GM21717 (cell line): ENCODE measurements around the gene C1QTNF12.

ENCODE experiments used
- ATAC-seq: cut with Tn5 transposase; IDR thresholded peaks from one replicate; pipeline ENCODE4 v1.9.1; 2021; ENCODE audit warnings: mild to moderate bottlenecking, moderate library complexity; ENCODE audit not compliant: unreplicated experiment

C1QTNF12 gene, protein sequence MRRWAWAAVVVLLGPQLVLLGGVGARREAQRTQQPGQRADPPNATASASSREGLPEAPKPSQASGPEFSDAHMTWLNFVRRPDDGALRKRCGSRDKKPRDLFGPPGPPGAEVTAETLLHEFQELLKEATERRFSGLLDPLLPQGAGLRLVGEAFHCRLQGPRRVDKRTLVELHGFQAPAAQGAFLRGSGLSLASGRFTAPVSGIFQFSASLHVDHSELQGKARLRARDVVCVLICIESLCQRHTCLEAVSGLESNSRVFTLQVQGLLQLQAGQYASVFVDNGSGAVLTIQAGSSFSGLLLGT

DNA sequence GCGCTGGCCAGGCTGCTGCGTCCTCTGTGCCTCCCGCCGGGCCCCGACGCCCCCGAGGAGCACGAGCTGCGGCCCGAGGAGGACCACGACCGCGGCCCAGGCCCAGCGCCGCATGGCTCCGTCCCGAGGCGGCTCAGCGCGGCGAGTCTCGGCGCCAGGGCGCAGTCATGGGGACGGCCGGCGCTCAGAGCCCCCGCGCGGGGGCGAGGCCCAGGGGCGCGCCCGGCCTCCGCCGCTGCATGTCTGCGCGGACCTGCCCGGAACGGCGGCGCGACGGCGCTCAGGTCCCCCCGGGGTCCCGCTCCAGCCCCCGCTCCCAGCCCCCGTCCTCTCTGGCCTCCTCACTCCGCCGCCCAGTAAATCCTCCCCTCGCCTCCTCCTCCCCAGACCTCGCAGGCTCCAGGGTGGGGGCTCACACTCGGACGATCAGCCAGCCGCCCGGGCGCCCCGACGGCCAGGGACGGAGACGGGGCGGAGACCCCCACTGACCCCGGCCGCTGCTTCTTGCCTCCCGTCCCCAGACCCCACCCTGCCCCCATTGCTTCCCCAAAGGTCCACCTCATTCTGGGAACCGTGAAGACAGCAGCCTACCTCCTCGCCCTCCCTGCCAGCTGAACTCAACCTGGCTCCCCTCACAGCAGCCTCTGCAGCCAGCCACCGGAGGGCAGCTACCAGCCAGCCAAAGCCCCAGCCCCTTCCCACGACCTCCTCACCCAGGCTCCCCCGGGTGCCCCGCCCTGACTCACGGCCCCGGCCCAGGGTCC is at the start of gene C1QTNF12:
Gene C1QTNF12, minus strand, starts transcription at position 146 of the 764 bp plus-strand sequence. Its CDS starts 32 bp downstream, at position 114.
- ATAC-seq, result no peak

DNA sequence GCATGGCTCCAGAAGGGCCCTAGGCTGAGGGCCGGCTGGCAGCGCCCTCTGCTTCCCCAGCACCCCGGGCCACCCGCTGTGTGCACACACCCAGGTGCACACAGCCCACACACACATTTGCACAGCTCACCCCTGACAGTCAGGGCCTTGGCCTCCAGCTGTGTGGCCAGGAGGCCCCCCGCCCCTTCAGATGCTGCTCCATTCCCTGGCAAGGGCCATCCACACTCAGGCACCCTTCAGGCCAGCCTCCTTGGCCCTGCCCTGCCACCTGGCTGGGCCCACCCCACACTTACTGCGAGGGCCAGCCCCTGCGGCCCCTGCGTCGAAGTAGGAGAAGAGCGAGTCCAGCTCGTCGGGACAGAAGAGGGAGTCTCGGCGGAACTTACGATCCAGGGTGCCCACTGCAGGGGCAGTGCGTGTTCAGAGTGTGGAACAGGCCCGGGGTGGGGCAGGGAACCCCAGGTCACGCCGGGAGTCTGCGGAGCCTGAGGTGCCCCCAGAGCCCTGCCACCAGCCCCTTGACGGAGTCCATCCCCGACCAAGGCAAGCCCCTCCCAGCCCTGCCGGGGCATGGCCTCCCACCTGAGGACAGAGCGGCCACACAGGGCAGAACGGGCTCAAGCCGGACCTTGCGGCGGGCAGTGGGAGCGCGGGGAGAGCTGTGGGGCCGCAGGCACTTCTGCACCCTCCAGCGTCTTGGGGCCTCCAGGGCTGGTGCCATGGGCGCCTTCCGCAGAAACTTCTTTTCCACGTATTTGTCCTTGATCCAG is 48.8 kb upstream of the C1QTNF12 start:
- ATAC-seq, result no peak

DNA sequence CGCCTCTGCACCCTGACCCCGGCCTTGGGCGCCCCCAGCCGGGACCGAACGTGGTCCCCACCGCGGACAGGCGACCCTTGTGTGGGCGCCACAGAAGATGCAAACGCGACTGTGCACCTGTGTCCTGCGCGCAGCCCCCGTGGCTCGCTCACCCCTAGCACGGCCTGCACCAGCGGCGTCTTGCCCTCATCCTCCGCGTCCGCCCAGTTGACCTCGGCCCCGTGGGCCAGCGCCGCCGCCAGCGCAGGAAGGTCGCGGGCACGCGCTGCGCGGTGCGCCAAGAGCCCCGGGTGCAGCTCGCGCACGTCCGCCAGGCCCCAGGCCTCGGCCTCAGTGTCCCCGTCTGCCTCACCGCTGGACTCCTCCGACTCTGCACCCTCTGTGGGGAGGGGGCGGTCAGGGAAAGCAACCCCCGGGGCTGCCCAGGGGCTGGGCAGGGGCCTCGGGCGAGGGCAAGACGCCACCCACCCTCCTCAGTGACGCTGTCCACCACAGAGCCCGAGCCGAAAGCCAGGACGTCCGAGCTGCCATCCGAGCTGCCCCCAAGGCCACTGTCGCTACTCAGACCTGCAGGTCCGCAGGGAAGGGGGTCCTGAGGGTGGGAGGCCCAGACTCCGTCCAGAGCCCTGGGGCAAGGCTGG is 47.8 kb upstream of the C1QTNF12 start:
- ATAC-seq, result no peak

DNA sequence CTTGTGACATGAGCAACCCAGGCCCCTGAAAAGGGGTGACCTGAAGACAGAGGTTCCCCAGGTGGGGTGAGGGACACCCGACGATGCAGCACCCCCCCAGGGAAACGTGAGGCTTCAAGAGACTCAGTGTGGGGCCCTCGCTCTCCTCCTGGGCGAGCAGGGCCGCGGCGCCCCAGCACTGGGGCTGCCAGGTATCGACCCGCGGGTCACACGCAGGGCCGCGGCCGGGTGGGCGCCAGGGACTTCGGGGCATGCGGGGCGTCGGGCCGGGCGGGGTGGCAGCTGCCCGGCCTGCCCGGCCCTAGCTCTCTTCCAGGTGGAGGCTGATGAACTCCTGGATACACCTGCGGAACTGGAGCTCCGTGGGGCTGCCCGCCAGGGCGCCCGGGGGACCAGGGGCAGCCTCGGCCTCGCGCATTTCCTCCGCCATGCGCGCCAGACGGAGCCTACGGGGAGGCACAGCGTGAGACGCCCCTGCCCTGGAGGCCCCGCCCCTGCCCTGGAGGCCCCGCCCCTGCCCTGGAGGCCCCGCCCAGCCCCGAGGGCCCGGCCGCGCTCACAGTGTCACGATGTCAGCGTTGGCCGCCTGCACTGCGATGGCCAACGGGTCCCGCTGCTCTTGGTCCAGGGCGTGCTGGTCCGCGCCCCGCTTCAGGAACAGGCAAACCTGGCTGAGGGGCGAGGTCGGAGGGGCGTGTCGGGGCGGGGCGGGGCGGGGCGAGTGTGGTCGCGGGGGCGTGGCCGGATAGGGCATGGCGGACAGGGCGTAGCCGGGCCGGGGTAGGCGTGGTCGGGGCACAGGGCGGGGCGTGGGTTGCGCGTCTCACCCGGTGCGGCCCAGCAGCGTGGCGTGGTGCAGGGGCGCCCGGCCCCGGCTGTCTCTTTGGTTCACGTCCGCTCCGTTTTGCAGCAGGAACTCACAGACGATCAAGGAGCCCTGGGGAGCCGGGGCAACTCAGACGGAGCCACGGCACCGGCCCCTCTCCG is 47.0 kb upstream of the C1QTNF12 start:
- no peak for ATAC-seq

DNA sequence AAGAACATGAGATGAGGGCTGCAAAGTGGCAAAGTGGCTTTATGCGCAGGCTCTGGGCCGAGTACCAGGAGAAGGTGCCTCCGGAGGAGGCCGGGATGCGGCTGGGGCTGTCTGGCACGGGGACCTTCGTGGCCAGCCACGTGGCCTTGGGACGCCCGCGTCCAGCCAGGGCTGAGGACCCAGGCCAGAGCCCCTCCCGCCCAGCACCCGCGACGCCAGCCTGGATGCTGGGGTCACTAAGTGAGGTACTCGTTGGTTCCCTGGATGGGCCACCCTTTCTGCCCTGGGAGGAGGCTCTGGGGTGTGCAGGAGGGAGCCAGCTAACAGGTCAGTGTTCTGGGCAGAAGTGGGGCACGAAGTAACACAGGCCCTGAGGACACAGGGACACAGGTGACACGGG is 46.3 kb upstream of the C1QTNF12 start:
- no peak for ATAC-seq

DNA sequence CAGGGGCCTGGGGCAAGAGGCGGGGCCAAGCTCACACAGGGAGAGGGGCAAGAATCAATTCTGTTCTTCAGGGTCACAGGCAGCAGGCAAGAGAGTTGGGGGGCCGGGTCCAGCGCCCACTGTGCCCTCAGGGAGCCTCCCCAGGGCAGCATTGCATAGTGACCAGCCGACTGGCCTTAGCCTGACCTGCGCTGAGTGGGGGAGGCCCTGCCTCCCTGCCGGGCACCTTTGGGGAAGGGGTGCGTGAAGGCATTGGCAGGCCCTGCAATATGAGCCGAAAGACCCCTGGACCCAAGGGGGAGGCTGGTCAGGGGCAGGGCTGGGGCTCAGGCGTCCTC is 45.9 kb upstream of the C1QTNF12 start:
- no peak for ATAC-seq

DNA sequence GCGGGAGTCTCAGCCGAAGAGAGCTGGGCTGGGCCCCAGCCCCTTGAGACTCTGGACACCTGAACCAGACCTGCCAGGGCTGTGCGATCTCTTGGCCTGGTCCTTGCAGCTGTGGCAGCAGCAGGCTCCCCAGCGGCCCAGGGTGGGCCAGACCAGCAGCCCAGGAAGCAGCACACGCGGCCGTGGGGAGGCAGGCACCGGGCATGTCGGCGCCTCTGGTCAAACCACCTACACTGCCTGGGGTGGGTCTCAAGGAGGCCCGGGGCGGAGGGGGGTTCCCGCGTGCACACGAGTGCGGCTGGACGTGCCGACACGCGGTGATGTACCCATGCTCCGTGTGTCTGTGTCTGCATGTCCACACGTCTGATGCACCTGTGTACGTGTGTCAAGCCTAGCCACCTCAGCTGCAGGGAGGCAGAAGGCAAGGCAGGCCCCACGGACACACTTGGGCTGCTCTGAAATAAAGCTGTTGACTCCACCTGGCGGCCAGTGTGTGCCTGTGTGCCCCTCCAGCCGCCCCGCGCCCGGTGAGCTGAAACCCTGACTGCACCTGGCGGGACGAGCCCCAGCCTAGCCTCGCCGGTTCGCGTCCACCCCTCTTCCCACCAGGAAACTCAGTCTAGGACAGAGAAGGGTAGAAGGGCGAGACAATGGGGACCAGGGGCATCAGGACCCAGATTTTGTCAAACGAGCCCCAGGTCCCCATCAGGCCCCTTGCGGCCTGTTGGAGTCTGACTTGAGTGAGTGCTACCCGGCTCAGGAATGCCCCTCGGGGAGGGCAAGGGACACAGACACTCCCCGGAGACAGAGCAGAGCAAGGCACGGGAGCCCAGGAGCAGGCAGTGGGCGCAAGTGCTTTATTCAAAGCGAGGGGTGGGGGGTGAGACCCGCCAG is 45.3 kb upstream of the C1QTNF12 start:
- no peak for ATAC-seq

DNA sequence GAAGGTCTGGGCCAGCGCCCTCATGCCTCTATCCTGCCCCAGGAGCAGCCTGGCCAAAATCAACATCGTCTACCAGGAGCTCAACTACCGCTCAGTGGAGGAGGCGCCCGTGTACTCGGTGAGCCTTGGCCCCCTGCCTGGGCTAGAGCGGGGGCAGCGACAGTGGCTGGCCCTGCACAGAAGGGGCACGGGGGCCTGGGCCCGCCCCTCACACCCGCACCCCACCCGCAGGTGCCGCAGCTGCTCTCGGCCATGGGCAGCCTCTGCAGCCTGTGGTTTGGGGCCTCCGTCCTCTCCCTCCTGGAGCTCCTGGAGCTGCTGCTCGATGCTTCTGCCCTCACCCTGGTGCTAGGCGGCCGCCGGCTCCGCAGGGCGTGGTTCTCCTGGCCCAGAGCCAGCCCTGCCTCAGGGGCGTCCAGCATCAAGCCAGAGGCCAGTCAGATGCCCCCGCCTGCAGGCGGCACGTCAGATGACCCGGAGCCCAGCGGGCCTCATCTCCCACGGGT is 44.6 kb upstream of the C1QTNF12 start:
- no peak for ATAC-seq

DNA sequence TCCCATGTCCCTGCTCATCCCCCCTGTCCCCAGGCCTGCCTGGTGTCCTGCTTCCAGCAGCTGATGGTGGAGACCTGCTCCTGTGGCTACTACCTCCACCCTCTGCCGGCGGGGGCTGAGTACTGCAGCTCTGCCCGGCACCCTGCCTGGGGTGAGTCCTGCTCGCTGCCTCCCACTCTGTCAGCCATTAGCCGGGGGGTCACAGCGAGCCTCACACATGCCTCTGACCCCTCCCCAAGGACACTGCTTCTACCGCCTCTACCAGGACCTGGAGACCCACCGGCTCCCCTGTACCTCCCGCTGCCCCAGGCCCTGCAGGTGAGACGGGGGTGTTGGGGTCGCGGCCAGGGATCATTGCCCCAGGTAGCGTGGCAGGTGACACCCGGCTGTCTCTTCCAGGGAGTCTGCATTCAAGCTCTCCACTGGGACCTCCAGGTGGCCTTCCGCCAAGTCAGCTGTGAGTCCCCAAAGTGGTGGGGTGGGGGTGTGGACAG is 43.8 kb upstream of the C1QTNF12 start:
- no peak for ATAC-seq

DNA sequence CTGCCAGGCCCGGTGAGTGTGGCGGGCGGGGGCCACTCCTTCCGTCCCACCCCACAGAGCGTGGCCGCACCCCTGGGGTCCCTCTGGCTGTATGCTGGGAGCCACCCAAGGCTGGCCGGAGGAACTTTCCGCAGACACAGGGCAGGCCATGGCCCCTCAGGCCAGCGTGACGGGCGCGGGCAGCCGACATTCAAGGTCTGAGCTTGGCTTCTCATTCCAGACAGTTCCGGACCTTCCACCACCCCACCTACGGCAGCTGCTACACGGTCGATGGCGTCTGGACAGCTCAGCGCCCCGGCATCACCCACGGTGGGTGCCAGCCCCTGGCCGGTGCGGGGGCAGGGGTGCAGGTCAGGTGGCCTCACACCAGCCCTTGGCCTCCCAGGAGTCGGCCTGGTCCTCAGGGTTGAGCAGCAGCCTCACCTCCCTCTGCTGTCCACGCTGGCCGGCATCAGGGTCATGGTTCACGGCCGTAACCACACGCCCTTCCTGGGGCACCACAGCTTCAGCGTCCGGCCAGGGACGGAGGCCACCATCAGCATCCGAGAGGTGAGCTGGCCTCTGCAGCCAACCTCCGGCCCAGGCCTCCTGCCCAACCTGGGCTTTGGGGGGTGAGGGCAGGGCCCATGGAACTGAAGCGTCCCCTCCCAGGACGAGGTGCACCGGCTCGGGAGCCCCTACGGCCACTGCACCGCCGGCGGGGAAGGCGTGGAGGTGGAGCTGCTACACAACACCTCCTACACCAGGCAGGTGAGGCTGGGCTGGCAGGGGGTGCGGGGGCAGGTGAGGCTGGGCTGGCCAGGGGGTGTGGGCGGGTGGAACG is 41.0 kb upstream of the C1QTNF12 start:
- no peak for ATAC-seq

DNA sequence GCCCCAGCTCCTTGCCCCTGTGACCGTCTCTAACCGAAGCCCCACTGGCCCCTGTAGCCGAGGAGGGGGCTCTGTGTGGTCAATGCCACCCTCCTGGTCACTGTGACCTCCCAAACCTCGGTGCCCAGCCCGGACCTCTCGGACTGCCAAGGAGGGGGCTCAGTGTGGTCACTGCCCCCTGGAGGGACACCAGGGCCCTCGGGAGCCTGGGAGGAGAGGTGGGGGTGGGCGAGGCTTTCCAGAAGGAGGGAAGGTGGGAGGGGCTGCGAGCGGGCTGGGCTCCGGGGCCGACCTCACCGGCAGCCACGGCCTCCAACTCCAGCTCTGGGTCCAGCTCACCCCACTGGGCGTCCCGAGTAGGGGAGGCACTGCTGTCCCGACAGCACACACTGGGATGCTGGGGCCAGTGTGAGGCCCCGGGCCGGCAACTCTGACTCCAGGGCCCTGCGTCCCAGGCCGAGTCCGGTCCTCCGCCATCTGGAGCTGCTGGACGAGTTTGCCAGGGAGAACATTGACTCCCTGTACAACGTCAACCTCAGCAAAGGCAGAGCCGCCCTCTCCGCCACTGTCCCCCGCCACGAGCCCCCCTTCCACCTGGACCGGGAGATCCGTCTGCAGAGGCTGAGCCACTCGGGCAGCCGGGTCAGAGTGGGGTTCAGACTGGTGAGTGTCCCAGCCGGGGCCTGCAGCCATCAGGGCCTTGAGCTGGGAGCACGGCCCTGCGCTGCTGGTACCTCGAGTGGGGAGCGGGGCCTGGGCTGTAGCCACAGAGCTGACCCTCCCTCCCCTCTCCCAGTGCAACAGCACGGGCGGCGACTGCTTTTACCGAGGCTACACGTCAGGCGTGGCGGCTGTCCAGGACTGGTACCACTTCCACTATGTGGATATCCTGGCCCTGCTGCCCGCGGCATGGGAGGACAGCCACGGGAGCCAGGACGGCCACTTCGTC is 40.1 kb upstream of the C1QTNF12 start:
- no peak for ATAC-seq

DNA sequence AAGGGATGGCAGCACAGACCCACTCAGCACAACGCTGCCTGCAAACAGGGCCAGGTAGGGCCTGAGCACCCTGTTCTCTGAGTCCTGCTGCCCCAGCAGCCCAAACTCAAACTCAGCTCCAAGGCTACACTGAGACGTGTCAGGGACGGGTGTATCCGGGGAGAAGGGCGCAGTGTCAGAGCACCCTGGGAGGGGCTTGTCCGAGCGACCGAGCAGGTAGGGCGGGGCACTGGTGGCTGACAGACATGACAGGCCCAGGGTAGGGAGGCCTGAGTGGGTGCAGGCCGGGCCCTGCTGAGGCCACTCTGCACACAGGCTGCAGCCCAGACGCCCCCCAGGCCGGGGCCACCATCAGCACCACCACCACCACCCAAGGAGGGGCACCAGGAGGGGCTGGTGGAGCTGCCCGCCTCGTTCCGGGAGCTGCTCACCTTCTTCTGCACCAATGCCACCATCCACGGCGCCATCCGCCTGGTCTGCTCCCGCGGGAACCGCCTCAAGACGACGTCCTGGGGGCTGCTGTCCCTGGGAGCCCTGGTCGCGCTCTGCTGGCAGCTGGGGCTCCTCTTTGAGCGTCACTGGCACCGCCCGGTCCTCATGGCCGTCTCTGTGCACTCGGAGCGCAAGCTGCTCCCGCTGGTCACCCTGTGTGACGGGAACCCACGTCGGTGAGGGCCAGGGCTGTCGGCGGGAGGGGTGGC is 39.2 kb upstream of the C1QTNF12 start:
- no peak for ATAC-seq

DNA sequence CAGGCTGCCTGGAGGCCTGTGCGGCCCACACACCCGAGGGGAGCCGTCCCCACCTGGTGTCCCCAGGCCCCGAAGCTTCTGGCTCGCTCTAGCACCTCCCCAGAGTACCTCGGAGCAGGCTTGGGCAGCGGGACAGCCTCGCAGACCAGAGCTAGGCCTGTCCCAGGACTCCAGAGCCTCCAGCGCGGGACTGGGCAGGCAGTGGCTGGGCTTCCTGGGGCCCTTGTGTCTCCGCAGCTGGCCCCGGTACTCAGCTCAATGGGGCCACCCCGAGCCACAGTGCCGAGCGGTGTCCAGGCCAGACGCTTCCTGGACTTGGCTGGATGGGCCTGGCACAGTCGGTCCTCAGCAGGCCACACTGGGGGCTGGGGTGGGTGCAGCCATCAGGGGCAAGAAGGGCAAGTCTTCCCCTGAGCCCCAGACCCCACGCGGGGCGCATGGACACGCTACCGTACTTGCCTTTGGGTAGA is 38.6 kb upstream of the C1QTNF12 start:
- ATAC-seq, result no peak

DNA sequence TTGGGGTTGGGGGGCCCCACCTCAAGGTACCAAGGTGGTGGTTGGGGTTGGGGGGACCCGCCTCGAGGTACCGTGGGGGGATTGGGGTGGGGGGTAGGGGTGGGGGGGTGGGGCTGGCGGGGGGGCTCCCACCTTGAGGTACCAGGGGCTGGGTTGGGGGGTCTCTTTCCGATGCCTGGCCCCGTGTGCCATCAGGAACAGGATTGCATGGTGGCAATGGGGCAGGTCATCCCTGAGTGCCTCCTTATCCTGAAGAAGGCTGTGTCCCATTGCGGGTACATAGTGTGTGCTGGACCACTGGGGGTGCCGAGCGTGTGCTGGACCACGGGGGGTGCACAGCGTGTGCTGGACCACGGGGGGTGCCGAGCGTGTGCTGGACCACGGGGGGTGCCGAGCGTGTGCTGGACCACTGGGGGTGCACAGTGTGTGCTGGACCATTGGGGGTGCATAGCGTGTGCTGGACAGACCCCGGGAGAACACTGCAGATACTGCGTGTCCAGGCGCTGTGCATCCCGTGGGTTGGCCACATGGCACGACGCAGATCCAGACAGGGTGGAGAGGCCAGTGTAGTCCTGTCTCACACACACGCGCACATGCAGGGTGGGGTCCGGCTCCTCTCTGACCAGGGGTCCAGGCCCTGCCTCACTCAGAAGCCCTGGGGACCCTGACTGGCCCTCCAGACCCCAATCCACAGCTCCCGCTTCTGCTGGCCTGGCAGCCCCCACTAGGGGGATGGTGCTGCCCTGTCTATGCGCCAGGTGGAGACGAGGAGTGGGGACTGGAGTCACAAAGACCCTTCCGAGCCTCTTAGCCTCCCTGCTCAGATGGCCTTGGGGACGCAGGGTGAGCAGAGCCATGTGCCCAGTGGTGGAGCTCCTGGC is 37.9 kb upstream of the C1QTNF12 start:
- ATAC-seq, result no peak

DNA sequence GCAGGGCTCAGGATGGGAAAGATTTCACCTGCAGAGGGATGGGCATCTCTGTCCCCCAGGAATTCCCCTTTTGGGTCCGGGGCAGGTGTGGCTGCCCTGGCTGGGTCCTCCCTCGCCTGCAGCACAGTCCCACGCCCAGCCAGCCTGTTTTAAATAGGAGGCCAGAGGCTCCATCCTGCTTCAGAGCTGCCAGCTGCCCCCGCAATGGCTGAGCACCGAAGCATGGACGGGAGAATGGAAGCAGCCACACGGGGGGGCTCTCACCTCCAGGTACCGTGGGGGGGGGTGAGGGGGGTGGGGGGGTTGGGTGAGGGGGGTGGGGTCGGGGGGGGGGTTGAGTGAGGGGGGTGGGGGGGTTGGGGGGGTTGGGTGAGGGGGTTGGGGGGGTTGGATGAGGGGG is 37.3 kb upstream of the C1QTNF12 start:
- no peak for ATAC-seq
